Psoas muscle (tissue), 8 donors: ENCODE data around the gene TRNP1. TPM values are rescaled to one million over a fixed set of nuclear protein-coding genes. Genes with fewer than 3 reads are reported as not detected.

ENCODE experiments used
- ATAC-seq, 4 donors: fragments of 200-7000 bp; cut with Tn5 transposase; one replicate each; pipeline ENCODE4 v1.9.1; 2020; ENCODE audit warnings: moderate library complexity in 3 of 4, mild to moderate bottlenecking in 2 of 4
- DNase-seq, 2 donors: peaks; one replicate each; pipeline ENCODE4 v3.0.0-alpha.2; 2020
- H3K27ac ChIP-seq: fragments of 200-600 bp; one replicate; pipeline ENCODE4 v1.8.0; 2022
- H3K27me3 ChIP-seq, 3 donors: fragments of 200-600 bp in 1 of 3; one replicate each; pipeline versions ENCODE4 v1.6.1 to v1.8.0; 2013 to 2022; ENCODE audit warnings: low read length in 2 of 3, mild to moderate bottlenecking in 2 of 3, moderate library complexity in 1 of 3; ENCODE audit not compliant: insufficient read depth in 3 of 3
- H3K36me3 ChIP-seq, 2 donors: fragments of 200-600 bp in 1 of 2; one replicate each; pipeline versions ENCODE4 v1.6.1 to v1.8.0; 2013 to 2022; ENCODE audit warnings: low read depth in 1 of 2, mild to moderate bottlenecking in 1 of 2, moderate library complexity in 1 of 2; ENCODE audit not compliant: insufficient read depth in 1 of 2
- H3K4me1 ChIP-seq: fragments of 200-600 bp; one replicate; pipeline ENCODE4 v1.8.0; 2022
- H3K4me3 ChIP-seq: fragments of 200-600 bp; one replicate; pipeline ENCODE4 v1.8.0; 2022; ENCODE audit warnings: mild to moderate bottlenecking
- H3K9me3 ChIP-seq: fragments of 200-600 bp; one replicate; pipeline ENCODE4 v1.8.0; 2022
- CTCF ChIP-seq: fragments of 200-600 bp; IDR thresholded peaks from one replicate; pipeline ENCODE4 v1.8.0; 2022; ENCODE audit warnings: antibody characterized with exemption
- WGBS, 3 donors: extraction: QIAGEN DNeasy Blood & Tissue Kit; methylation state at CpG; one replicate each; pipeline versions ENCODE4 v1.1.6 to v1.1.7; 2013; 5-methylcytosine and 5-hydroxymethylcytosine counted together
- intact Hi-C, 2 donors: fragments of 100-400 bp; cut with DNase I; formaldehyde crosslinking; loops; one replicate each; pipeline versions ENCODE4 v1.11.0 to v1.14.2; 2022
- polyA plus RNA-seq, 3 donors: library from polyadenylated mRNA; stranded (reverse); fragments of 200-250 nt; gene quantifications; one replicate each; pipeline ENCODE4 v1.2.3, GENCODE V29; 2013
- total RNA-seq, 4 donors: library from RNA; stranded (reverse); fragmentation: NEBNext Ultra II Directional in 2 of 4; extraction: Animal tissue kit (Norgen Biotek cat#: 25700) in 2 of 4; gene quantifications; one replicate each; pipeline versions ENCODE4 v1.2.1 to v1.2.4, GENCODE V29; 2021 to 2023
- donor health status: healthy with polysubstance abuse.
- donor health status: DM: no; HTN: no; CAD: no; lungs with moderate emphysema.
- donor health status: Bipolar disorder and iron deficiency.
- donor health status: healthy.
- donor health status: DM: yes; HTN: yes; CAD: no.
- donor health status: DM: no; HTN: no; CAD: no.
- donor health status: DM: no; HTN: no; CAD: no.
- donor health status: DM: yes; HTN: yes; CAD: no.

The TRNP1 gene
- total and polyA plus RNA-seq, 7 donors = 0.84 to 3.8 (median 1.6) TPM

GRCh38 chr1:26949266-26949925 is 44.1 kb upstream of the TRNP1 start:
- H3K36me3 ChIP-seq = peaks cover 0 to 29% of the 10 kb centered on the region in 2 donors
- TF ChIP-seq CTCF = no peak
- no peaks in the 10 kb centered on the region for H3K4me1 ChIP-seq
- H3K4me3 ChIP-seq = no peak overlapping the region
- H3K27me3 ChIP-seq = no peaks in the 10 kb centered on the region
- intact Hi-C loops = no loop called here
- 76 to 88% (median 79%) methylated on average over 1 of the region's 1 CpG for WGBS, 3 donors
- no peak overlapping the region for H3K27ac ChIP-seq
- no peaks in the 10 kb centered on the region for H3K9me3 ChIP-seq
- DNase-seq (no peak), ATAC-seq (peak in 1 of 4 donors; percentile 55)

GRCh38 chr1:26949926-26950319 is 43.6 kb upstream of the TRNP1 start:
- TF ChIP-seq CTCF = no peak
- ATAC-seq = peak in 2 of 4 donors; percentile 13 to 21
- H3K4me3 ChIP-seq = no peak overlapping the region
- no peak for DNase-seq
- peaks cover 0 to under 1% (median 0%) of the 10 kb centered on the region in 3 donors for H3K27me3 ChIP-seq
- no peaks in the 10 kb centered on the region for H3K9me3 ChIP-seq
- 55 to 76% (median 69%) methylated on average over 3 of the region's 3 CpGs for WGBS, 3 donors
- intact Hi-C loops = no loop called here
- no peaks in the 10 kb centered on the region for H3K4me1 ChIP-seq
- H3K27ac ChIP-seq = no peak overlapping the region
- peaks cover 0 to 24% of the 10 kb centered on the region in 2 donors for H3K36me3 ChIP-seq

- Histone ChIP-seq H3K9me3 (no peaks in the 10 kb centered on the region), H3K4me1 (no peaks in the 10 kb centered on the region), H3K27ac (no peak overlapping the region), H3K27me3 (peaks cover 0 to 5% (median 0%) of the 10 kb centered on the region in 3 donors), H3K4me3 (no peak overlapping the region), H3K36me3 (peaks cover 0 to 17% of the 10 kb centered on the region in 2 donors)
- 54 to 63% (median 56%) methylated on average over 8 of the region's 8 CpGs for WGBS, 3 donors
- no peak for TF ChIP-seq CTCF
- DNase-seq = no peak
- intact Hi-C loops = no loop called here
- no peak for ATAC-seq
These were observed 42.9 kb upstream of the TRNP1 start for GRCh38 chr1:26950602-26951001.

GRCh38 chr1:26951216-26951615 is 42.3 kb upstream of the TRNP1 start:
- no peak for ATAC-seq
- WGBS, 3 donors = 91 to 95% (median 92%) methylated on average over 14 of the region's 14 CpGs

More at GRCh38 chr1:26951216-26951615, 42.3 kb upstream of the TRNP1 start:
- H3K4me3 ChIP-seq = no peak overlapping the region
- peaks cover 0 to 11% of the 10 kb centered on the region in 2 donors for H3K36me3 ChIP-seq
- no peak for DNase-seq
- H3K27me3 ChIP-seq = peaks cover 0 to 5% (median 0%) of the 10 kb centered on the region in 3 donors
- intact Hi-C loops = no loop called here
- no peaks in the 10 kb centered on the region for H3K9me3 ChIP-seq
- H3K27ac ChIP-seq = no peak overlapping the region
- no peak for TF ChIP-seq CTCF
- no peaks in the 10 kb centered on the region for H3K4me1 ChIP-seq
